ENCODE measurements around the gene TPM4.

TPM4 gene

DNA sequence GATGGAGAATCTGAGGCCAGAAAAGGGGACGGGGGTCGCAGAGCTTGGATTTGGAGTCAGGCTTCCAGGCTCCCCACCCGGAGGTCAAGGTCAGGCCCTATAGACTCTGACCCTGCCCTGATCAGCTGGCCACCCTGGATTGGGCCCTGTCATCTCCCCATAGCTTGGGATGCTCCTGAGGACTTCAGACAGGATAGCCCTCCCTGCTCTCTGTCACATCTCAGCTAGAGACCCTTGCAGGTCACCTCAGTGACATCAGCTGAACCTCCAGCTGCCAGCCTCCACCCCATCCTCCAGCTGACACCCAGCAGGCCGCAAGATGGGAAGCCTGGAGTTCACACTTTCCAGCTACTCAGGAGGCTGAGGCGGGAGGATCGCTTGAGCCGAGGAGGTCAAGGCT, 2.8 kb upstream of the TPM4 start:
- TF ChIP-seq, protein P1, sequence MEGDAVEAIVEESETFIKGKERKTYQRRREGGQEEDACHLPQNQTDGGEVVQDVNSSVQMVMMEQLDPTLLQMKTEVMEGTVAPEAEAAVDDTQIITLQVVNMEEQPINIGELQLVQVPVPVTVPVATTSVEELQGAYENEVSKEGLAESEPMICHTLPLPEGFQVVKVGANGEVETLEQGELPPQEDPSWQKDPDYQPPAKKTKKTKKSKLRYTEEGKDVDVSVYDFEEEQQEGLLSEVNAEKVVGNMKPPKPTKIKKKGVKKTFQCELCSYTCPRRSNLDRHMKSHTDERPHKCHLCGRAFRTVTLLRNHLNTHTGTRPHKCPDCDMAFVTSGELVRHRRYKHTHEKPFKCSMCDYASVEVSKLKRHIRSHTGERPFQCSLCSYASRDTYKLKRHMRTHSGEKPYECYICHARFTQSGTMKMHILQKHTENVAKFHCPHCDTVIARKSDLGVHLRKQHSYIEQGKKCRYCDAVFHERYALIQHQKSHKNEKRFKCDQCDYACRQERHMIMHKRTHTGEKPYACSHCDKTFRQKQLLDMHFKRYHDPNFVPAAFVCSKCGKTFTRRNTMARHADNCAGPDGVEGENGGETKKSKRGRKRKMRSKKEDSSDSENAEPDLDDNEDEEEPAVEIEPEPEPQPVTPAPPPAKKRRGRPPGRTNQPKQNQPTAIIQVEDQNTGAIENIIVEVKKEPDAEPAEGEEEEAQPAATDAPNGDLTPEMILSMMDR (IDR thresholded peaks at IDR 0.05; ENCODE audit: extremely low read depth, missing control alignments), result no peak

DNA sequence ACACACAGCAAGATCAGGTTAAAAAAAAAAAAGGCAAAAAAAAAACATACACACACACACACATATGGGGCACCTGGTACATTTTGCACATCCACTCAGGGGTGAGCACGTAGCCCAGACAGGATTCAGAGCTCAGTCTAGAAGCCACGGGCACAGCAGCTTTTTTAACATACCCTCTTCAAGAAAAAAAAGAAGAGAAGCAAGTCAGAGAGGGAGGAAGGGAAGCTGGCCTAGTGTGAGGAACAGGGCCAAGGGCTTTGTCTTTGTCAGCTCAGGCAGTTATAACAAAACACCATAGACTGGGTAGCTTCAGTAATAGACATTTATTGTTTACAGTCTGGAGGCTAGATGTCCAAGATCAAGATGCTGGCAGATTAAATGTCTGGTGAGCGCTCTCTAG, 2.3 kb upstream of the TPM4 start:
- no peak for DNase-seq (ENCODE audit: low spot score)
- TF ChIP-seq, protein P1 (IDR thresholded peaks at IDR 0.05; ENCODE audit: extremely low read depth, missing control alignments), result no peak

More for the DNA sequence above, 2.8 kb upstream of the TPM4 start:
- no peak for DNase-seq (ENCODE audit: low spot score)

DNA sequence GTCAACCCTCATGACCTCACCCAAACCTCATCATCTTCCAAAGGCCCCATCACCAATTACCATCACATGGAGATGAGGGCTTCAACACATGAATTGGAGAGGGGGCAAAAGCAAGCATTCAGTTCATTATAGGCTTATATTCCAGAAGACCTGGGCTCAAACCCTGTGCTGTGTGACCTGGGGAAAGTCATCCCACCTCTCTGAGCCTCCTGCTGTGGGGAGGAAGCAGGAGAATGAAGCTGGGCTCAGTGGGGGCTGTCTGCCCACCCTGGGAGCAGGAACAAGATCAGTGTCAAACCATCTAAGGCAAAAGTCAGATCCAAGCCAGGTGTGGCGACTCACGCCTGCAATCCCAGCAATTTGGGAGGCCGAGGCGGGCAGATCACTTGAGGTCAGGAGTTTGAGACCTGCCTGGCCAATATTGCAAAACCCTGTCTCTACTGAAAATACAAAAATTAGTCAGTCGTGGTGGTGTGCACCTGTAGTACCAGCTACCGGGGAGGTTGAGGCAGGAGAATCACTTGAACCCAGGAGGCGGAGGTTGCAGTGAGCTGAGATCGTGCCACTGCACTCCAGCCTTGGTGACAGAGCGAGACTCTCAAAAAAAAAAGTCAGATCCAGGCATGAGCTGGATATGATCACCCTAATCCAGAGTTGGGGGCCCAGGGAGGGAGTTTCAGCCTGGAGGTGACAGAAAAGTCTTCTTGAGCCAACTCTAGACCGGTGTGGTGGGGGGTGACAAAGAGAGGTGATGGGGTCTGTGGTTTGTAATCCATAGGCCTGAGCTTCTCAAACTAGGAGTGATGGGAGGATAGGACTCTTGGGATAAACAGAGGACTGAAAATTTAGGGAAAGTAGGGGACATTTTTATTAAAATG, 1.6 kb upstream of the TPM4 start:
- DNase-seq (ENCODE audit: low spot score), result no peak
- TF ChIP-seq, protein P1 (IDR thresholded peaks at IDR 0.05; ENCODE audit: extremely low read depth, missing control alignments), result no peak

DNA sequence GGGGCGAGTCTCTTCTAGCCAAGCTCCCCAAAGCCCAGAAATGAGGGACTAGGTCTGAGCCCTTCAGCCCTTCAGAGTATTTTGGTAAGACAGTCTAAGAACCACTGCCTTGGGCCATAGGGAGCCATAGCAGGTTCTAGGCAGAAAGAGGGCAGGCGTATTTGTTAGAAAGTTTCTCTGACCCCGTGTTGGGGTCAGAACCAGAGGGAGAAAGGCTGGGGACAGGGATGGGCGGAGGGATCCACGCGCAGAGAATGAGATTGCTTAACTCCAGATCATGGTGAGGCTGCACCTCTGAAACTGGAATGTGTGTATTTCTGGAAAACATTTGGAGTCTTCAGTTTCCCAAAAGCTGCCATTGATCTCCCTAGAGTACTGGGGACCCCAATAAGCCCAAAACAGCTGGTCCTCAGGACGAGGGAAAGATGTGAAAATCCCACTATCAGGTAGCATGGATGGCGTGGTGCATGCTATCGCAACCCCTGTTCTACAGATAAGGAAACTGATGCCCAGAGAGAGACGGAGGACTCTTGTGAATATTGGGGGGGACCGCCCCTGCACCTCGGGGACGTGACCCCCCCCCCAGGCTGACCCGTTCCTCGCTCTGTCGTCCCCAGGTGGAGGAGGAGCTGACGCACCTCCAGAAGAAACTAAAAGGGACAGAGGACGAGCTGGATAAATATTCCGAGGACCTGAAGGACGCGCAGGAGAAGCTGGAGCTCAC, 703 bp upstream of the TPM4 start:
- no peak for DNase-seq (ENCODE audit: low spot score)
- TF ChIP-seq, protein P1 (IDR thresholded peaks at IDR 0.05; ENCODE audit: extremely low read depth, missing control alignments), result no peak

DNA sequence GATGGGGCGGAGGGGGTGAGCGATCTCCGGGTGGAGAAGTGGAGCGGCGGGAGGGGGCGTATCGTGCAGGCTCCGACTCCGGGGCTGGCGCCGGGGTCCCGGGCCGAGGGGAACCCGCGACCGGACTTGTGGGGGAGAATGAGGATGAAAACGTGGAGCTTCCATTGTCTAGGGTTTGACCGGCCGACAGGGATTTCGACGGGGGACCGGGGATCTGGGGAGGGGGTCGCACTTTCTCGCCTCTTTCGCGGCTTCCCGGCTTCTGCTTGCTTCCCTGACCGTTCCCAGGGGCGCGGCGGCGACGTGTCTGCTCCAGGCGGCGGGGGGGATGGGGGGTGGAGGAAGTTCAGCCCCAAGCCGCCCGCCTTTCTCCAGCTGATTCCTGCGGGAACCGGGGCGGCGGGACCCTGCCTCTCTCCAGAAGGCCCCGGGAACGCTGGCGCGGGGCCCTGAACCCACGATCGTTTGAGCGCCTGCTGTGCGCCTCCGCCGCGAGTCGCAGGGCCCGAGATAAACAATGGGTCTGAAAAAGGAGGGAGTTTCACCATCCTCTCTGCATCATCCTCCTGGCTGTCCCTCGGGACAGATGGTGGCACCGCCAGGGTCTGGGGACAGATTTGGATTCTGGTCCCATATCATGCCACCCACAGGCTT, 790 bp downstream of the TPM4 start:
- DNase-seq (ENCODE audit: low spot score), result no peak
- TF ChIP-seq, protein P1 (IDR thresholded peaks at IDR 0.05; ENCODE audit: extremely low read depth, missing control alignments), result no peak

DNA sequence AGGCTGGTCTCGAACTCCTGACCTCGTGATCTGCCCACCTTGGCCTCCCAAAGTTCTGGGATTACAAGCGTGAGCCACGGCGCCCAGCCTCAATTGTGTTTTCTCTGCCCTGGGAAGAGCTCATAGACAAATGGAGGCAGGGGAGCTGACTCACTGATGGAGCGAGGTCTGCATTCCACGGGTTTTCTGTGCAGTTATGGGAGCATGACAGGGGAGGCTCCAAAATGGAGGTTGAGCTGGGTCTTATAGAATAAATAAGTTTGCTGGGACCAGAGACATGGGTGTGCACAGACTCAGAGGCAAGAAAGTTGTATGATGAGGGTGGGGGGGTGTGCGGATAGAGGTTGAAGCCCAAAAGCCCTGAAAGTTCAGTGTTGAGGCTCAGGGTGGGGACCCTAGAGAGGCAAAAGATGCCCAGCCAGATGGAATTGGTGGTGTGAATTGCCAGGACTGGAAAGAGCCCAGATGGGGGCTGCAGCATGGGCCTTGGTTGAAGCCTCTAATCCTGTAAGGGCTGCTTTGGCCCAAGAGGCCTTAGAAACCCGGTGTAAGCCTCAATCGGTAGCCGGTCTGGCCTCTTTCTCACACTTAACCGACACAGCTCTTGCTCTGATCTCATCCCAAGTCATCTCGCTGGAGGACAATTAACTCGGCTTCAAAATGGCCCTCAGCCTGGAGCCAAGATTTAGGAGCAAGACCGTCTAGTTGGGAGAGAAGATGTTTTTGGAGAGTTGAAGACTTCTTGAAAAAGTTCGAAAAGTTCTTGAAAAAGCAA, 1.9 kb downstream of the TPM4 start:
- DNase-seq (ENCODE audit: low spot score), result no peak
- TF ChIP-seq, protein P1 (IDR thresholded peaks at IDR 0.05; ENCODE audit: extremely low read depth, missing control alignments), result no peak
